CD4-positive, alpha-beta T cell treated with Interleukin-15 for 4 hours (primary cell): ENCODE results near the gene UCK1.

Experiments
- DNase-seq: peaks from one replicate; pipeline ENCODE4 v3.0.0-alpha.2; 2020; ENCODE audit warnings: low spot score

Gene UCK1

DNA sequence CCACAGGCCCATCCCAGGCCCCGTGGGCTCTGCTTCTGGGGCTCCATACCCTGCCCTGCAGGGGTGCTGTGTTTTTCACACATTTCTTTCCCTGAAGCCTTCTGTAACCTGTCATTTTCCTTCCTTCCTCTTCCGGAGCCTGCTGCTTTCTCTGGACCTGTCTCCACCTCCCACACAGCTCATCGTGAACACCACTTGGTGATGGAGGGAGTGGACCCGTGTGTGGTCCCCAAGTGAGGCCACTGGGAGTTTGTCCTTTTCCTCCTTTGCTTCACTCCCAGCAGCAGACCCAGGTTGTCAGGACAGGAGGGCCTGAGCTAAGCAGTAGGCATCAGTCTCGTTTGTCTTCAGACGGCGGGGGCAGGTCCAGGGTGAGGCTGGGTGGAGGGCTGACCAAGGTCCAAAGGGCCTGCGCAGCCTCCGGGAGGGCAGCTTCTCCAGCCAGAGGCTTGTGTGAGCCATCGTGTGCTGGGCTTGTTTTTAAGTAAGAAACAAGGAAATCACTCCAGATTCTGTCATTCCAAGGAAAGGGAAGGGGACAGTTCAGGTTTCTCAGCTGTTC, 34.1 kb downstream of the UCK1 start:
- no peak for DNase-seq

- DNase-seq = no peak
Measured at GRCh38 chr9:131495785-131496184, 35.3 kb downstream of the UCK1 start.

GRCh38 chr9:131494296-131494870, 36.7 kb downstream of the UCK1 start:
- DNase-seq = no peak

GRCh38 chr9:131492070-131492469, 39.0 kb downstream of the UCK1 start:
- DNase-seq = no peak

DNA sequence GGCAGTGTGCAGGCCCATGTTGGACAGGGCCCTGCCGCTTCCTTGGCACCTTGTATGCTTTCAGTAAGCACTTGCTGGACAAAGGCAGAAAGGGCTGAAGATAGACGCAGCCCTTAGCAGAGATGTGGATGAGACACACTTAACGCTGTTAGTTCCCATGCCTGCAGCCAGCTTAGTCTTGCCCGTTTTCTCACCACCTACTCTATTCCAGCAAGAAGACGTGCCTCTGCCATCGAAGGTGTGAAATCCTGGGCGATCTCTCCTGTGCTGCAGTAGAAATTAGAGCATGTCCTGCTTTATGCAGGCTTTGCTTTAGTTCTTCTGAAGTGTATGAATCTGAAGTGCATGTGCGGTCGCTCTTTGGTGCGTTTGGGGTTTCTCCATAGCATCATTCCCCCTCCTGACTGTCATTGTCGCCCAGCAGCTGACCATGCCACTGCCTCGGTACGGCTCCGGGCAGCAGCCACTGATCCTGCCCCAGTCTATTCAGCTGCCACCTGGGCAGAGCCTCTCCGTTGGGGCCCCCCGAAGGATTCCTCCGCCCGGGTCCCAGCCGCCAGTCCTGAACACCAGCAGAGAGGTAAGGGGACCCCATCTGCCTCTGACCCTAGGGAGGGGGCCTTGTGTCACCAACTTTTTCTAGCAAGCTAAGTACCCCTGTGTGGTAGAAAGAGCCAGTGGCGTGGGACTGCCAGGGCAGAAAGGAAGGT, 39.9 kb downstream of the UCK1 start:
- DNase-seq = no peak

GRCh38 chr9:131490514-131490913, 40.5 kb downstream of the UCK1 start:
- DNase-seq = no peak

DNA sequence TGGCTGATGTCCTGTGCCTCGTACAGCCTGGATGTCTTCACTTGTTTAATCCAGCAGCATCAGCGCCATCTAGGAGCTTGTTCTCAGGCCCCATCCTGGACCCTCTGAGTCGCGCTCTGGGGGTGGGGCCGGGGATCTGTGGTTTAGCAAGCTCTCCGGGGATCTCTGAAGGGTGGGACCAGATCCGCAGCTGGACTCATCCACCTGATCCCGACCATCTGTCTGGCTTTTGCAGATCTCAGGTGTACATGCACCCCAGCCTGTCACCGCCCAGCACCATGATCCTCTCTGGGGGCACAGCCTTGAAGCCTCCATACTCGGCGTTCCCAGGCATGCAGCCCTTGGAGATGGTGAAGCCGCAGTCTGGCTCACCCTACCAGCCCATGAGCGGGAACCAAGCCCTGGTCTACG, 43.4 kb downstream of the UCK1 start:
- DNase-seq = no peak

GRCh38 chr9:131487001-131487400, 44.1 kb downstream of the UCK1 start:
- DNase-seq = no peak

- no peak for DNase-seq
Measured at GRCh38 chr9:131485728-131486422, 45.2 kb downstream of the UCK1 start.

GRCh38 chr9:131485206-131485605, 45.9 kb downstream of the UCK1 start:
- no peak for DNase-seq

- no peak for DNase-seq
Measured at GRCh38 chr9:131484560-131485185, 46.4 kb downstream of the UCK1 start.

DNA sequence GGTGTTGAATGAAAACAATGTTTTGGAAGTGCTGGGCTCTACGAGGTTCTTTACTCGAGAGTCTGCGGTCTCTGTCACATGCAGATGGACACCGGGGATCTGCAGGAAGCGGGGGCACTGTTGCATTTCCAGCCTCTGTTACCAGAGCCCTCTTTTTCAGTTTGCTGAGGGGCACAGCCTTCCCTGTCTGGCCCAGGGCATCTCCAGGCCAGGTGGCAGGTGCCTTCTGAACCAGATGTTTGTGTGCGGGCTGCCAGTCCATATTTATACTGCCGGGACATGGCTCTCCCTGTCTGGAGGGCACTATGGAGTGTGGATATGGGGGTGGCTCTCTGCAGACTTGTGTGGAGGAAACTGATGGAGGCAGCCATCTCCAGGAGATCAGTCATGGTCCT, 47.0 kb downstream of the UCK1 start:
- no peak for DNase-seq

DNA sequence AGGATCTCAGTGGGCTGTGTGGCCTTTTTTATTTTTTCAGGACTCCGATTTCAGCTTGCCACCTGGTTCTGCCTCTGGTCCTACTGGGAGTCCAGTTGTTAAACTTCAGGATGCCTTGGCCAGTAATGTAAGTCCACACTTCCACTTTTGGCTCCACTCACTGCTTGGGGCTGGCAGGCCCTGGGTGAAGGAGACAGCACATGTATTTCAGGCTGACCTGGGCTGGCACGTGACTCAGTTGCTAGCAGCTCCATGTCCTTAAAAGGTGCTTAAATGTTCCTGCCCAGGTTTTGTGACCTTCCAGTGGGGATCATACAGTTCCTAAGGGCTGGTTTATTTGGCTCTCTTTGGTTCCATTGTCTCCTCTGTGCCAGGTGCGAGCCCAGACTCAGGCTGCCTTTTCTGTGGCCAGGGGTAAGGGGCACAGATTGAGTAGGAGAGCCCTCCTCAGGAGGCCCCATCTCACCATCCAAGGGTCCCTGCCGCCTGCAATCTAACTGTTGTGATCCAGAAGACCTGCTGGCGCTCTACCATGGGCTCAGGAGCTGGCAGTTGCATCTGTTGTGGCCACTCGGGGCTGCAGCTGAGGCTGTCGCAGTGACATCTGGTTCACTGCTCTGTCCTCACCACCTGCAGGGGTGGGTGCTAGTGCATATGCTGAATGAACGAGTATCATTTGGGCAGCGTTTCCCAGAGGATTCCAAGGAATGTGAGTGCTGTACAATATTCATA, 47.6 kb downstream of the UCK1 start:
- DNase-seq = no peak

DNA sequence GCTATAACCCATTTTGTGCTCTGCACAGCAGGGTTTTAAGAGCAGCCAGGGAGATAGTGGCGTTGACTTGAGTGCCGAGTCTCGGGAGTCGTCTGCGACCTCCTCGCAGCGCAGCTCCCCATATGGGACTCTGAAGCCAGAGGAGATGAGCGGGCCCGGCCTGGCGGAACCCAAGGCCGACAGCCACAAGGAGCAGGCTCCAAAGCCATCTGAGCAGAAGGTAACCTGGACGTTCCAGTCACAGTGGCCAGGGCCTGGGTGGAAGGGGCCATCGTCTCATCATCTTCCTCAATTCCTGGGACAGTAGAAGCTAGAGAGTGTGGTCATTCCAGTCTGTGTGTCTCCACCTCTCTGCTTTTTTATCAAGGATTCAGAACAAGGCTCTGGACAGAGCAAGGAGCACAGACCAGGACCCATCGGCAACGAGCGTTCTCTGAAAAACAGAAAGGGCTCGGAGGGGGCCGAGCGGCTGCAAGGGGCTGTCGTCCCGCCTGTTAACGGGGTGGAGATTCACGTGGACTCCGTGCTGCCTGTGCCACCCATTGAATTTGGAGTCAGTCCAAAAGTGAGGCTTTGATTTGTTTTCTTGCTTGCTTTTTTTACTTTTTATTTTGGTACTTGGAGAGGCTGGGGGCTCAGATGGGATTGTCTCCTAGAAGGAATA, 48.6 kb downstream of the UCK1 start:
- DNase-seq = no peak

DNA sequence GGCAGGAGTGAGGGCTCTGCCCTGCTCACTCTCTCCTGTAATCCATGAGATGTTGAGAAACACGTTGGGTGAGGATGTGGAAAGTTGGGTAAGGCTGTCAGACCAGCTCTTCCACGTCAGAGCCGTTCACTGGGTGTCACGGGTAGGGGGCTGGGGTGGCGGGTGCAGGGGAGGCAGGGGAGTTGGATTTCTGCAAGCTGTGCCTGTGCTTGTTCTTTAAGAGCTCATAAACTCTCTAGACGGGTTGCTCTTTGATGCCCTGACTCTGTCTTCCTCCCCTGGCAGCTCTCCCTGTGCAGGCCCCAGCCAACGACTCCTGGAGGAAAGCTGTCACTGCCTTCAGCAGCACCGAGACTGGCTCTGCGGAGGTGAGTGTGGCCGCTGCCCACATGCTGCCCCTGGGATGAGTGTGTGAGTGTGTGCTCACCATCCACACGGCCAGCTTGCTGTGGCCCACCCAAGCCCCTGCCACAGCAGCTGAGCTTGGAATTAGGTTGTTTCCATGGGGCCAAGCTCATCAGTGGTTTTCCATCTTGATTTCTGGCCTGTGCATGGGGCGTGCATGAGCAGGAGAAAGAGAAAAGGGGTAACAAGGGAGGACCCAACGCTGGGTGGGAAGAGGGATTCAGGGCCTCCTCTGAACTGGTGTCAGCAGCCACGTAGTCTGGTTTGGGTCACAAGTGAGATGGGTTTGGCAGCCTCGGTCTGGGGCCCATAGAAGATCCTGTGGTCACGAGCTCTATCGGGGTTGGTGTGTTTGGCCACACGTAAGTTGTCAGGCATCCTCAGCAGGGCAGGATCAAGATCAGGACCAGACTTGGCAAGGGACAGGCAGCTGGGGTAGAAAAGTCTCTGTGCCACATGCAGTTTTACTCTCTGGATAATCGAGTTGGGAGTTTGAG, 49.4 kb downstream of the UCK1 start:
- no peak for DNase-seq

GRCh38 chr9:131480258-131480657, 50.8 kb downstream of the UCK1 start:
- DNase-seq = no peak

- DNase-seq = no peak
Measured at GRCh38 chr9:131478911-131479310, 52.2 kb downstream of the UCK1 start.

DNA sequence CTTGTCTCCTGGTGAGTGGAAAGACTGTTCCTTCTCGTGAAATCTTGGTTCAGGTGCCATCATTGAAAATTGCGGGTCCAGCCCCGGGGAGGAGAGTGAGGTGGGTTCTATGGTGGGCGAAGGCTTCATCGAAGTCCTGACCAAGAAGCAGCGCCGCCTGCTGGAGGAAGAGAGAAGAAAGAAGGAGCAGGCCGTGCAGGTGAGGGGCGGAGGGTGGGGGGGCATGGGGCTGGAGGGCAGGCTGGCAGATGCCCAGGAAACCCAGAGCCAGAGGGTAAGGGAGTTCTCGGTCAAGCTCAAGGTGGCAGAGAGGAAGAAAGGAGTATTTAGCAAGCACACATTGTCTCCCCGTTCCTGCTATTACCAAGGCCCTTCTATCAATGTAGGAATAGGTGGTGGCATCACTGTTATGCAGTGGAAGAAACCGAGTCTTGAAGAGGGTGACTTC, 52.6 kb downstream of the UCK1 start:
- peak; percentile 46 for DNase-seq

DNA sequence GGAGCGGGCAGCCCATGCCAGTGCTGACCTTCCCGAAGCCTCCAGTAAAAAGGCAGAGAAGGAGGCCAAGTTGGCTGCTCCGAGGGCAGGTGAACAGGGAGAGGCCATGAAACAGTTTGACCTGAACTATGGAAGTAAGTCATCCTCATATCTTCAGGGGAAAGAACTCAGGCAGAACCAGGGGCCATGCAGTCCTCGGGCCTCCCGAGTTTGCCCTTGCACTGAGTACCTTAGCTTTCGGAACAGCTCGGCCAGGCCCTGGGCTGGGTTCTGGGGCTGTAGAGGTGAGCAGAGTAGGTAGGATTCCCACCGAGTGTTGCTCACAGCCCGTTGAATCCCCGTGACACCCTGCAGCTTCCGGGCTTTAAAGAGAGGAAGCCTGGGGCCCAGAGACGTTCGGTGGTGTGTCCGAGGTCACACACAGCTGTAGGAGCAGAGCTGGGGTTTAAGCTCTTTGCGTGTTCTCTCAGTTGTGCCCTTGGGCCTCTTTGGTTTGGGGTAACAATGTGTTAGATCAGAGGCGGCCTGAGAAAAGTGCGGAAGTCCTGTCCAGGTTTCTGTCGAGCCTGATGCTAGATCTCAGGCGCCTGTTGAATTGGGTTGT, 53.1 kb downstream of the UCK1 start:
- no peak for DNase-seq

- DNase-seq = no peak
Measured at GRCh38 chr9:131477367-131477766, 53.7 kb downstream of the UCK1 start.
